Rectal smooth muscle tissue (tissue), 1 donor: ENCODE measurements around the gene BAD.

Experiments
- H3K27ac ChIP-seq: one replicate; pipeline ENCODE4 v1.7.0; 2013; ENCODE audit warnings: low read depth, low read length, inconsistent platforms
- H3K27me3 ChIP-seq: one replicate; pipeline ENCODE4 v1.7.0; 2013; ENCODE audit warnings: low read length; ENCODE audit not compliant: control insufficient read depth, insufficient read depth
- H3K36me3 ChIP-seq: one replicate; pipeline ENCODE4 v1.7.0; 2013; ENCODE audit warnings: low read length; ENCODE audit not compliant: control insufficient read depth, insufficient read depth
- H3K4me1 ChIP-seq: one replicate; pipeline ENCODE4 v1.7.0; 2013; ENCODE audit warnings: low read length; ENCODE audit not compliant: control insufficient read depth, insufficient read depth
- H3K4me3 ChIP-seq: one replicate; pipeline ENCODE4 v1.7.0; 2013; ENCODE audit warnings: low read length
- H3K9ac ChIP-seq: one replicate; pipeline ENCODE4 v1.7.0; 2013; ENCODE audit warnings: low read length

Gene BAD

GRCh38 chr11:64234647-64235379 lies 49.7 kb downstream of the BAD start:
- Histone ChIP-seq H3K27me3 (no peaks in the 10 kb centered on the region), H3K9ac (peak overlapping the region; percentile 32), H3K4me1 (peaks cover 14% of the 10 kb centered on the region), H3K36me3 (peaks cover 3% of the 10 kb centered on the region), H3K4me3 (peak overlapping the region; percentile 77), H3K27ac (peak overlapping the region; percentile 73)

GRCh38 chr11:64233913-64234586 lies 50.4 kb downstream of the BAD start, which contains the start of gene VEGFB:
VEGFB (plus strand) TSS chr11:64234584; CDS start chr11:64234834, 250 bp downstream.
- H3K27me3 ChIP-seq = no peaks in the 10 kb centered on the region
- peaks cover 3% of the 10 kb centered on the region for H3K36me3 ChIP-seq
- peak within 1 kb of the TSS; percentile 73 for H3K27ac ChIP-seq
- H3K4me3 ChIP-seq = peak within 1 kb of the TSS; percentile 77
- peaks cover 18% of the 10 kb centered on the region for H3K4me1 ChIP-seq
- peak within 1 kb of the TSS; percentile 81 for H3K9ac ChIP-seq

- peaks cover 18% of the 10 kb centered on the region for H3K4me1 ChIP-seq
- peaks cover 2% of the 10 kb centered on the region for H3K36me3 ChIP-seq
- H3K27ac ChIP-seq = no peak overlapping the region
- H3K4me3 ChIP-seq = no peak overlapping the region
- H3K9ac ChIP-seq = no peak overlapping the region
- H3K27me3 ChIP-seq = no peaks in the 10 kb centered on the region
Observed at GRCh38 chr11:64232967-64233315, 51.5 kb downstream of the BAD start.

GRCh38 chr11:64232182-64232966 lies 52.1 kb downstream of the BAD start:
- Histone ChIP-seq H3K27ac (no peak overlapping the region), H3K9ac (no peak overlapping the region), H3K36me3 (no peaks in the 10 kb centered on the region), H3K27me3 (no peaks in the 10 kb centered on the region), H3K4me1 (peaks cover 18% of the 10 kb centered on the region), H3K4me3 (no peak overlapping the region)

- no peak overlapping the region for H3K4me3 ChIP-seq
- no peaks in the 10 kb centered on the region for H3K27me3 ChIP-seq
- H3K9ac ChIP-seq = no peak overlapping the region
- H3K36me3 ChIP-seq = no peaks in the 10 kb centered on the region
- H3K4me1 ChIP-seq = peaks cover 25% of the 10 kb centered on the region
- no peak overlapping the region for H3K27ac ChIP-seq
Observed at GRCh38 chr11:64231546-64231945, 52.9 kb downstream of the BAD start.

GRCh38 chr11:64230985-64231365 lies 53.5 kb downstream of the BAD start:
- Histone ChIP-seq H3K9ac (peak overlapping the region; percentile 74), H3K27ac (peak overlapping the region; percentile 93), H3K27me3 (no peaks in the 10 kb centered on the region), H3K4me3 (peak overlapping the region; percentile 91), H3K4me1 (peaks cover 27% of the 10 kb centered on the region), H3K36me3 (no peaks in the 10 kb centered on the region)

GRCh38 chr11:64230171-64230984 lies 54.1 kb downstream of the BAD start, which contains the start of gene DNAJC4:
DNAJC4 (plus strand) TSS chr11:64230548; CDS start chr11:64230855, 307 bp downstream.
- peak within 1 kb of the TSS; percentile 91 for H3K4me3 ChIP-seq
- H3K36me3 ChIP-seq = no peaks in the 10 kb centered on the region
- H3K4me1 ChIP-seq = peaks cover 25% of the 10 kb centered on the region

GRCh38 chr11:64229744-64230170 lies 54.7 kb downstream of the BAD start:
- H3K27me3 ChIP-seq = no peaks in the 10 kb centered on the region
- no peak overlapping the region for H3K9ac ChIP-seq
- H3K4me1 ChIP-seq = peaks cover 21% of the 10 kb centered on the region
- peak overlapping the region; percentile 91 for H3K4me3 ChIP-seq
- peak overlapping the region; percentile 93 for H3K27ac ChIP-seq
- no peaks in the 10 kb centered on the region for H3K36me3 ChIP-seq

More at GRCh38 chr11:64230171-64230984, 54.1 kb downstream of the BAD start, which contains the start of gene DNAJC4:
- H3K27me3 ChIP-seq = no peaks in the 10 kb centered on the region
- H3K27ac ChIP-seq = peak within 1 kb of the TSS; percentile 93
- H3K9ac ChIP-seq = peak within 1 kb of the TSS; percentile 74

GRCh38 chr11:64229090-64229743 lies 55.2 kb downstream of the BAD start:
- H3K4me1 ChIP-seq = peaks cover 21% of the 10 kb centered on the region

GRCh38 chr11:64227405-64227956 lies 57.0 kb downstream of the BAD start:
- Histone ChIP-seq H3K9ac (peak overlapping the region; percentile 19), H3K27ac (no peak overlapping the region), H3K27me3 (no peaks in the 10 kb centered on the region), H3K4me1 (peaks cover 14% of the 10 kb centered on the region), H3K4me3 (peak overlapping the region; percentile 86), H3K36me3 (no peaks in the 10 kb centered on the region)

More at GRCh38 chr11:64229090-64229743, 55.2 kb downstream of the BAD start:
- Histone ChIP-seq H3K4me3 (peak overlapping the region; percentile 91), H3K36me3 (no peaks in the 10 kb centered on the region), H3K27me3 (no peaks in the 10 kb centered on the region), H3K27ac (peak overlapping the region; percentile 93), H3K9ac (no peak overlapping the region)

- peak overlapping the region; percentile 88 for H3K27ac ChIP-seq
- no peaks in the 10 kb centered on the region for H3K27me3 ChIP-seq
- H3K4me3 ChIP-seq = peak overlapping the region; percentile 86
- H3K4me1 ChIP-seq = peaks cover 14% of the 10 kb centered on the region
- H3K9ac ChIP-seq = peak overlapping the region; percentile 89
- no peaks in the 10 kb centered on the region for H3K36me3 ChIP-seq
Observed at GRCh38 chr11:64226507-64227051, 57.9 kb downstream of the BAD start.
